Muscle layer of colon (tissue), 2 donors: Measurements from ENCODE around the gene PTPRB.

Experiments
- H3K27ac ChIP-seq: one replicate; pipeline ENCODE4 v1.7.0; 2013; ENCODE audit warnings: low read depth, mild to moderate bottlenecking, low read length, moderate library complexity
- H3K27me3 ChIP-seq, 2 donors: one replicate each; pipeline ENCODE4 v1.7.0; 2013; ENCODE audit warnings: low read length in 2 of 2, mild to moderate bottlenecking in 2 of 2; ENCODE audit not compliant: insufficient read depth in 2 of 2, control insufficient read depth in 1 of 2
- H3K36me3 ChIP-seq: one replicate; pipeline ENCODE4 v1.7.0; 2013; ENCODE audit warnings: mild to moderate bottlenecking, low read length; ENCODE audit not compliant: insufficient read depth
- H3K4me1 ChIP-seq: one replicate; pipeline ENCODE4 v1.7.0; 2013; ENCODE audit warnings: mild to moderate bottlenecking, low read length; ENCODE audit not compliant: insufficient read depth
- H3K4me3 ChIP-seq, 2 donors: one replicate each; pipeline ENCODE4 v1.7.0; 2013; ENCODE audit warnings: low read length in 2 of 2, low read depth in 1 of 2, mild to moderate bottlenecking in 1 of 2, moderate library complexity in 1 of 2
- H3K9ac ChIP-seq: one replicate; pipeline ENCODE4 v1.7.0; 2013; ENCODE audit warnings: low read length
- H3K9me3 ChIP-seq: one replicate; pipeline ENCODE4 v1.7.0; 2013; ENCODE audit warnings: mild to moderate bottlenecking, low read length
- donor health status: abdominal sarcoma.
- donor health status: Adenocarcinoma of cecum.

Gene PTPRB

DNA sequence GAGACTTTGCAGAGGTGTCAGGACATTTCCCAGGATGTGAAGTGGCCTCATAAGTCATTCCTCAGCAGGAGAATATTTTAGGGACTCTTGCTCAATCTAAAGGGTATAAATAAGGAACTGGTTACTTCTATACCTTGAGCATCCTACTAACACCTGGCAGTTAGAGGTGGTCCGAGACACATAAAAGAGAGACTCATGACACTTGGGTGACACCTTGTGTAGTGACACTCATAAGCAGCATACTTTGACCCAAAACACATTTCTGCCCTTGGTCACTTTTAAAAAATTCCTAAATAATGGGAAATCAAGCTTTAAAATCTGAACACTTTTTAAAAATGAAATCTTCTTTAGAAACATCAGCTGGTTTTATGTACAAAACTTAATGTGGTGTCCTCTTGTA lies 152.8 kb downstream of the PTPRB start:
- Histone ChIP-seq H3K9me3 (no peaks in the 10 kb centered on the region), H3K4me1 (no peaks in the 10 kb centered on the region), H3K27ac (no peak overlapping the region), H3K4me3 (no peak overlapping the region), H3K27me3 (no peaks in the 10 kb centered on the region), H3K9ac (no peak overlapping the region), H3K36me3 (no peaks in the 10 kb centered on the region)

DNA sequence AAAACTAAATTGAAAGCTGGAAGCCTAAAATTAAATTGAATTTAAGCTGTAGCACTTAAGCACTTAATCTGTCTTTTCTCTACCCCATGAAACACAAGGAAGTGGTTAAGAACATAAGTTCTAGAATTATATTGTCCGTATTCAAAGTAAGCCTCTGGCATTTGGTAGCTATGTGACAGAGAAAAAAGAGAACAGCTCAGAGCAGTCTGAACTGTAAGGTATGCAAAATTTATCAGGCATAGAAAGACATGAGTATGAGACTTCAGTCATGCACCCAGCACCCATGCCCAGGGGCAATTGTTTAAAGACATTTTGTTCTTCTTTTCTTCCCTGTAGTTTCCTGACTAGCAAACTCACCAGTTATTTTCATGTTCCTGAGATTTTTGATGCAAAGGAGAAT lies 154.5 kb downstream of the PTPRB start:
- H3K4me3 ChIP-seq, result no peak overlapping the region
- H3K36me3 ChIP-seq, result no peaks in the 10 kb centered on the region
- H3K27ac ChIP-seq, result no peak overlapping the region
- H3K4me1 ChIP-seq, result no peaks in the 10 kb centered on the region
- no peaks in the 10 kb centered on the region for H3K9me3 ChIP-seq
- H3K27me3 ChIP-seq, result no peaks in the 10 kb centered on the region
- no peak overlapping the region for H3K9ac ChIP-seq

- Histone ChIP-seq H3K36me3 (no peaks in the 10 kb centered on the region), H3K4me1 (no peaks in the 10 kb centered on the region), H3K4me3 (no peak overlapping the region), H3K9me3 (no peaks in the 10 kb centered on the region), H3K27me3 (no peaks in the 10 kb centered on the region), H3K27ac (no peak overlapping the region), H3K9ac (no peak overlapping the region)
Measured at GRCh38 chr12:70469221-70469820, 167.9 kb downstream of the PTPRB start.

GRCh38 chr12:70468741-70469140 lies 168.5 kb downstream of the PTPRB start:
- Histone ChIP-seq H3K9me3 (no peaks in the 10 kb centered on the region), H3K36me3 (no peaks in the 10 kb centered on the region), H3K27ac (no peak overlapping the region), H3K4me3 (no peak overlapping the region), H3K4me1 (no peaks in the 10 kb centered on the region), H3K9ac (no peak overlapping the region), H3K27me3 (no peaks in the 10 kb centered on the region)

- Histone ChIP-seq H3K36me3 (no peaks in the 10 kb centered on the region), H3K9me3 (no peaks in the 10 kb centered on the region), H3K27me3 (no peaks in the 10 kb centered on the region), H3K4me1 (no peaks in the 10 kb centered on the region), H3K9ac (no peak overlapping the region), H3K27ac (no peak overlapping the region), H3K4me3 (no peak overlapping the region)
Measured at GRCh38 chr12:70467918-70468733, 169.1 kb downstream of the PTPRB start.

- no peak overlapping the region for H3K27ac ChIP-seq
- H3K36me3 ChIP-seq, result no peaks in the 10 kb centered on the region
- no peak overlapping the region for H3K9ac ChIP-seq
- no peaks in the 10 kb centered on the region for H3K27me3 ChIP-seq
- H3K9me3 ChIP-seq, result no peaks in the 10 kb centered on the region
- no peak overlapping the region for H3K4me3 ChIP-seq
- no peaks in the 10 kb centered on the region for H3K4me1 ChIP-seq
Measured at GRCh38 chr12:70467476-70467875, 169.8 kb downstream of the PTPRB start.

- Histone ChIP-seq H3K27me3 (no peaks in the 10 kb centered on the region), H3K9ac (no peak overlapping the region), H3K4me1 (no peaks in the 10 kb centered on the region), H3K36me3 (no peaks in the 10 kb centered on the region), H3K4me3 (no peak overlapping the region), H3K27ac (no peak overlapping the region), H3K9me3 (no peaks in the 10 kb centered on the region)
Measured at GRCh38 chr12:70466753-70467152, 170.5 kb downstream of the PTPRB start.
